IMR-90 (cell line): ENCODE results near the gene RCBTB1.

Source experiments
- CTCF ChIP-seq: conservative IDR thresholded peaks from 2 replicates; pipeline ENCODE4 v1.5.1; 2012; ENCODE audit warnings: mild to moderate bottlenecking, low read depth, low read length, improper control_type of control experiment
- MAFK ChIP-seq: IDR thresholded peaks from 2 replicates; pipeline ENCODE4 v1.6.1; 2012; ENCODE audit warnings: low read depth, low read length, improper control_type of control experiment
- MAZ ChIP-seq: IDR thresholded peaks from 2 replicates; pipeline ENCODE4 v1.6.1; 2012; ENCODE audit warnings: low read depth, mild to moderate bottlenecking, low read length, improper control_type of control experiment, moderate library complexity, borderline replicate concordance
- MXI1 ChIP-seq: IDR thresholded peaks from 2 replicates; pipeline ENCODE4 v1.6.1; 2012; ENCODE audit warnings: low read depth, mild to moderate bottlenecking, low read length, moderate library complexity, borderline replicate concordance
- POLR2A ChIP-seq: IDR thresholded peaks from 2 replicates; pipeline ENCODE4 v1.6.1; 2012; ENCODE audit warnings: mild to moderate bottlenecking, low read depth, low read length
- RAD21 ChIP-seq: IDR thresholded peaks from 2 replicates; pipeline ENCODE4 v1.6.1; 2012; ENCODE audit warnings: low read length, improper control_type of control experiment
- RFX5 ChIP-seq: IDR thresholded peaks from 2 replicates; pipeline ENCODE4 v1.8.0; 2012; ENCODE audit warnings: low read depth, mild to moderate bottlenecking, low read length, moderate library complexity

GRCh38 chr13:49550942-49551644, 34.3 kb downstream of the RCBTB1 start:
- TF ChIP-seq MAZ, result no peak
- no peak for TF ChIP-seq RAD21
- no peak for TF ChIP-seq CTCF
- no peak for TF ChIP-seq RFX5
- TF ChIP-seq MAFK, result no peak
- no peak for TF ChIP-seq POLR2A
- TF ChIP-seq MXI1, result no peak
